MCF 10A (cell line): ENCODE data around the gene NINJ1. TPM values are rescaled to one million over a fixed set of nuclear protein-coding genes. Genes with fewer than 3 reads are reported as not detected.

Source experiments
- BruUV-seq: library from RNA; stranded (reverse); fragments of 400-500 nt; replicated peaks from 2 replicates; lab custom pipeline; 2021; lab: Mats Ljungman, UMichigan
- CTCF ChIA-PET: fragments of 300-600 bp; sonication (Branson Sonifier 250); formaldehyde crosslinking; extraction: SDS; loops from one replicate; lab custom pipeline; 2021; ENCODE audit warnings: antibody characterized with exemption, inconsistent platforms; lab: Yijun Ruan, JAX
- POLR2A ChIA-PET: fragments of 300-600, 350-650 bp; sonication (Branson Sonifier 250); formaldehyde crosslinking; extraction: SDS; loops from one replicate; lab custom pipeline; 2020; ENCODE audit warnings: antibody characterized with exemption, inconsistent platforms; lab: Yijun Ruan, JAX
- DNase-seq: peaks from one replicate; pipeline ENCODE4 v3.0.0-alpha.2; 2018; ENCODE audit not compliant: unreplicated experiment
- H3K27ac Mint-ChIP-seq: one replicate; pipeline ENCODE4 v1.8.0; 2022; ENCODE audit warnings: mild to moderate bottlenecking, low read depth, mixed read lengths; ENCODE audit not compliant: unreplicated experiment
- H3K27me3 Mint-ChIP-seq: one replicate; pipeline ENCODE4 v1.8.0; 2022; ENCODE audit warnings: mixed read lengths; ENCODE audit not compliant: insufficient read depth, unreplicated experiment
- H3K36me3 Mint-ChIP-seq: one replicate; pipeline ENCODE4 v1.8.0; 2022; ENCODE audit warnings: mild to moderate bottlenecking, moderate library complexity, mixed read lengths; ENCODE audit not compliant: insufficient read depth, unreplicated experiment
- H3K4me1 Mint-ChIP-seq: one replicate; pipeline ENCODE4 v1.8.0; 2022; ENCODE audit warnings: mixed read lengths; ENCODE audit not compliant: insufficient read depth, unreplicated experiment
- H3K4me3 Mint-ChIP-seq: one replicate; pipeline ENCODE4 v1.8.0; 2022; ENCODE audit warnings: mild to moderate bottlenecking, moderate library complexity, mixed read lengths; ENCODE audit not compliant: unreplicated experiment
- H3K9me3 Mint-ChIP-seq: one replicate; pipeline ENCODE4 v1.8.0; 2022; ENCODE audit warnings: mixed read lengths; ENCODE audit not compliant: unreplicated experiment
- CTCF ChIP-seq: fragments of 200-600 bp; IDR thresholded peaks from one replicate; pipeline ENCODE4 v1.8.0; 2022; ENCODE audit warnings: antibody characterized with exemption, mild to moderate bottlenecking; ENCODE audit not compliant: unreplicated experiment
- intact Hi-C: fragments of 100-400 bp; cut with micrococcal nuclease; formaldehyde crosslinking; loops from 2 replicates; pipeline ENCODE4 v1.14.1; 2022
- total RNA-seq: library from RNA; stranded (reverse); gene quantifications from 2 replicates; pipeline ENCODE4 v1.2.3, GENCODE V29; 2022

Gene NINJ1
- total RNA-seq, 1 experiment from 2014 or later, result 64.7 TPM

- H3K9me3 Mint-ChIP-seq, result peaks cover 20% of the 10 kb centered on the region
- ChIA-PET POLR2A (no interaction called here), CTCF (interaction anchor here (0.6 kb wide), 1 partner anchor 55 kb away, joined by 3 read pairs; no protein-coding TSS in a partner anchor)
- no peak for TF ChIP-seq CTCF
- intact Hi-C loops, result no loop called here
- no peak for DNase-seq
- no peaks in the 10 kb centered on the region for H3K27me3 Mint-ChIP-seq
- BruUV-seq, result no TSS peak
- H3K36me3 Mint-ChIP-seq, result peaks cover 5% of the 10 kb centered on the region
- no peak overlapping the region for H3K27ac Mint-ChIP-seq
- H3K4me1 Mint-ChIP-seq, result peaks cover 10% of the 10 kb centered on the region
- H3K4me3 Mint-ChIP-seq, result no peak overlapping the region
Measured at GRCh38 chr9:93090091-93090655, 43.9 kb downstream of the NINJ1 start.

GRCh38 chr9:93089481-93089991 lies 44.5 kb downstream of the NINJ1 start:
- no peak for DNase-seq
- intact Hi-C loops, result no loop called here
- Mint-ChIP-seq H3K4me3 (no peak overlapping the region), H3K4me1 (peaks cover 10% of the 10 kb centered on the region), H3K9me3 (peaks cover 20% of the 10 kb centered on the region), H3K27ac (no peak overlapping the region), H3K36me3 (peaks cover 5% of the 10 kb centered on the region), H3K27me3 (no peaks in the 10 kb centered on the region)
- TF ChIP-seq CTCF, result no peak
- no TSS peak for BruUV-seq
- ChIA-PET CTCF (interaction anchor here (0.6 kb wide), 1 partner anchor 54 kb away, joined by 3 read pairs; no protein-coding TSS in a partner anchor), POLR2A (no interaction called here)

- no peak overlapping the region for H3K4me3 Mint-ChIP-seq
- CTCF ChIA-PET, result interaction anchor here (1.3 kb wide), 1 partner anchor 20 kb away, joined by 3 read pairs; no protein-coding TSS in a partner anchor
- no peaks in the 10 kb centered on the region for H3K27me3 Mint-ChIP-seq
- H3K36me3 Mint-ChIP-seq, result peaks cover 5% of the 10 kb centered on the region
- POLR2A ChIA-PET, result no interaction called here
- no peak for DNase-seq
- H3K27ac Mint-ChIP-seq, result no peak overlapping the region
- H3K4me1 Mint-ChIP-seq, result peaks cover 10% of the 10 kb centered on the region
- peaks cover 20% of the 10 kb centered on the region for H3K9me3 Mint-ChIP-seq
- no peak for TF ChIP-seq CTCF
- intact Hi-C loops, result no loop called here
- no TSS peak for BruUV-seq
Measured at GRCh38 chr9:93089024-93089423, 45.0 kb downstream of the NINJ1 start.

GRCh38 chr9:93088656-93089015 lies 45.4 kb downstream of the NINJ1 start:
- intact Hi-C loops, result no loop called here
- Mint-ChIP-seq H3K27me3 (no peaks in the 10 kb centered on the region), H3K4me1 (peaks cover 10% of the 10 kb centered on the region), H3K9me3 (peaks cover 20% of the 10 kb centered on the region), H3K36me3 (peaks cover 5% of the 10 kb centered on the region), H3K27ac (no peak overlapping the region), H3K4me3 (no peak overlapping the region)
- DNase-seq, result no peak
- BruUV-seq, result no TSS peak
- ChIA-PET POLR2A (no interaction called here), CTCF (interaction anchor here (1.3 kb wide), 1 partner anchor 20 kb away, joined by 3 read pairs; no protein-coding TSS in a partner anchor)
- TF ChIP-seq CTCF, result no peak
